ENCODE measurements around the gene SERPINB1.

Gene SERPINB1

DNA sequence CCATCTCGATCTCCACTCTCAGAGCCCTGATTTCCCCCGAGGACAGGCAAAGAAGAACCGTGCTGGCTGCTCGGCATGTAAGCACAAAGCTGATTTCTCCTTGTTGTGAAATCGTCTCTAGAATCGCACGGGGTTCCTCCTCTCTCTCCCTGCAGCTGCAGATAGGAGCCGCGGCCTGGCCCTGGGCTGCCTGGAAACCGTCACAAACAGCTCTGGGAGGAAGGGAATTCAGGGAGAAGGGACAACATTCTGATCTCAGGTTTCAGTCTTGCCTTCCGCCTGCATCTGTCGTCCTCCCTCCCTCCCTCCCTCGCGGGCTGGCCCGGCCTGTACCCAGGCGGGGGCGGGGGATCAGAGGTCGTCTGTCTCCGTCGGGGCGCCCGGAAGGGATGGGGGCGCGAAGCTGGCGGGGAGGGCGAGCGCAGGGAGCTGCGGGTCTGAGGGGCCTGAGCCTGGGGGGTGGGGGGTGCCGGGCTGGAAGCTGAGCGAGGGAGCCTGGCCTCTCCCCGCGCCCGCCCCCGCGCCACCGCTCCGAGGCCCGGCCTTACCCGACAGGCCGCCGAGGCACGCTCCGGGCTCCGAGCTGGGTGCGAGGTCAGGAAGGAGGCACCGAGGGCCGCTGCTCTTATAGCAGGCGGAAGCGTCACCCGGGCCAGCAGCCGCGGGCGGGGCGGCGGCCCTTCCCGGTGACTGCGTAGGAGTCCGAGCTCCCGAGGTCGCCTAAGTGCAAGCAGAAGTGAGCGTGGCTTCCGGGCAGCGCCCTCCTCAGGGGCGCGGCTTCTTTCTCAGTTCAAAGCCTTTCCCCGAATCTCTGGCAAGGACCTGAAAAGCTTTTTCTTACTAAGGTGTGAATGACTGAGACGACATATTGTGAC lies at the start of gene SERPINB1:
SERPINB1 (minus strand) TSS at position 600 of the 875 bp plus-strand sequence. CDS start 1,277 bp downstream, outside the sequence.
- ChIA-PET POLR2A (interaction anchor here (0.6 to 2.1 kb wide), 10 partner anchors 21 to 222 kb away, joined by 3 to 12 read pairs (median 5); partner anchors contain the start of genes SERPINB9 and WRNIP1), CTCF (interaction anchor here (0.8 to 4.3 kb wide), 16 partner anchors 9 to 222 kb away, joined by 3 to 24 read pairs (median 4); no protein-coding TSS in a partner anchor)
- TF ChIP-seq, protein P1, sequence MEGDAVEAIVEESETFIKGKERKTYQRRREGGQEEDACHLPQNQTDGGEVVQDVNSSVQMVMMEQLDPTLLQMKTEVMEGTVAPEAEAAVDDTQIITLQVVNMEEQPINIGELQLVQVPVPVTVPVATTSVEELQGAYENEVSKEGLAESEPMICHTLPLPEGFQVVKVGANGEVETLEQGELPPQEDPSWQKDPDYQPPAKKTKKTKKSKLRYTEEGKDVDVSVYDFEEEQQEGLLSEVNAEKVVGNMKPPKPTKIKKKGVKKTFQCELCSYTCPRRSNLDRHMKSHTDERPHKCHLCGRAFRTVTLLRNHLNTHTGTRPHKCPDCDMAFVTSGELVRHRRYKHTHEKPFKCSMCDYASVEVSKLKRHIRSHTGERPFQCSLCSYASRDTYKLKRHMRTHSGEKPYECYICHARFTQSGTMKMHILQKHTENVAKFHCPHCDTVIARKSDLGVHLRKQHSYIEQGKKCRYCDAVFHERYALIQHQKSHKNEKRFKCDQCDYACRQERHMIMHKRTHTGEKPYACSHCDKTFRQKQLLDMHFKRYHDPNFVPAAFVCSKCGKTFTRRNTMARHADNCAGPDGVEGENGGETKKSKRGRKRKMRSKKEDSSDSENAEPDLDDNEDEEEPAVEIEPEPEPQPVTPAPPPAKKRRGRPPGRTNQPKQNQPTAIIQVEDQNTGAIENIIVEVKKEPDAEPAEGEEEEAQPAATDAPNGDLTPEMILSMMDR (IDR thresholded peaks at IDR 0.05; ENCODE audit: control extremely low read depth, extremely low read depth, low read depth, missing control alignments): peak; percentile 14
- peak; percentile 81 for DNase-seq (ENCODE audit: extremely low spot score)

DNA sequence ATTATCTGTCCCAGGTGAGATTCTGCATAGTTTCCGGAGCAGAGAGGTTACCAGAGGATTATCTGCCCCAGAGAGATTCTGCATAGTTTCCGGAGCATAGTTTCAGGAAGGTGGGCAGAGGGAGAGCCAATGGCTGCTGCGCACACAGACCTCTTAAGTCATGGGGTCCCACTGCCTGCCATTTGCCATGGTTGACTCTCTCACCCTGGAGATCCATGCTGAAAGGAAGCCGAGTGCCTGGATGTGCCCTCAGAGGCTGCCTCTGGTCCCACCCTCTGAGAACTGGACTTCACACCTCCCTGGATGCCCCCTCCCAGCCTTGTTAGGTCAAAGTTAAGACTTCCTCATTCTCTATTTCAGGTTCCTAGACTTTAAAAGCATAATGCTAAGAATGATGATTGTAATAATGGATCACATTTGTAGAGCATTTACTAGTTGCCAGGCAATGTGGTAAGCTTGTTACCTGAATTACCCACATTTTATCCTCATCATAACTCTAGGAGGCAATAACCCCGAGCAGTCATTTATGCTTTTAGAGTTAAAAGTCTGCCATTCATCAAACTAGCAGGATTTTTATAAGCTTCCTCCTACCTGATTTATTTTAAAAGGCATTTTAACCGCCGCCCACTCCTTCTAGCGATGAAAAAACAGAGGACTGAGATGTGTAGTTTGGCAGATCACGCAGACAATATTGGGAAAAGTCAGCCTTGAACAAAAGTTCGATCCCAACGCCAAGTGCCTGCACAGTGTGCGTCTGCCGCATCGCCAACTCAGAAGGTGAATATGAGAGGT lies 49.5 kb upstream of the SERPINB1 start:
- CTCF ChIA-PET: interaction anchor here (0.7 to 1.2 kb wide), 4 partner anchors 13 to 45 kb away, joined by 3 to 4 read pairs (median 4); no protein-coding TSS in a partner anchor
- TF ChIP-seq, protein P1 (IDR thresholded peaks at IDR 0.05; ENCODE audit: control extremely low read depth, extremely low read depth, low read depth, missing control alignments): no peak
- DNase-seq (ENCODE audit: extremely low spot score): no peak
- POLR2A ChIA-PET: interaction anchor here (0.6 to 1.3 kb wide), 3 partner anchors 45 to 173 kb away, joined by 3 read pairs; no protein-coding TSS in a partner anchor

- no peak for DNase-seq (ENCODE audit: extremely low spot score)
- TF ChIP-seq, protein P1 (IDR thresholded peaks at IDR 0.05; ENCODE audit: control extremely low read depth, extremely low read depth, low read depth, missing control alignments): no peak
- ChIA-PET CTCF (no interaction called here), POLR2A (no interaction called here)
These were observed 44.5 kb upstream of the SERPINB1 start for GRCh38 chr6:2885967-2886735.

GRCh38 chr6:2884804-2885203 lies 43.1 kb upstream of the SERPINB1 start:
- TF ChIP-seq, protein P1 (IDR thresholded peaks at IDR 0.05; ENCODE audit: control extremely low read depth, extremely low read depth, low read depth, missing control alignments): no peak
- POLR2A ChIA-PET: no interaction called here
- no peak for DNase-seq (ENCODE audit: extremely low spot score)
- CTCF ChIA-PET: interaction anchor here (1.4 to 2.0 kb wide), 4 partner anchors 15 to 93 kb away, joined by 3 to 8 read pairs (median 8); no protein-coding TSS in a partner anchor

GRCh38 chr6:2883673-2884072 lies 42.0 kb upstream of the SERPINB1 start:
- no peak for DNase-seq (ENCODE audit: extremely low spot score)
- TF ChIP-seq, protein P1 (IDR thresholded peaks at IDR 0.05; ENCODE audit: control extremely low read depth, extremely low read depth, low read depth, missing control alignments): no peak
- ChIA-PET POLR2A (interaction anchor here (1.0 kb wide), 2 partner anchors 20 to 25 kb away, joined by 3 read pairs; partner anchors contain the start of gene SERPINB9), CTCF (interaction anchor here (1.2 to 2.0 kb wide), 7 partner anchors 10 to 92 kb away, joined by 3 to 8 read pairs (median 3); no protein-coding TSS in a partner anchor)
